ENCODE data around the gene IPO5. TPM values are rescaled to one million over a fixed set of nuclear protein-coding genes. Genes with fewer than 3 reads are reported as not detected.

IPO5 gene
- total RNA-seq, 4 donors from 2014 or later = 34.0 to 134 (median 78.6) TPM

DNA sequence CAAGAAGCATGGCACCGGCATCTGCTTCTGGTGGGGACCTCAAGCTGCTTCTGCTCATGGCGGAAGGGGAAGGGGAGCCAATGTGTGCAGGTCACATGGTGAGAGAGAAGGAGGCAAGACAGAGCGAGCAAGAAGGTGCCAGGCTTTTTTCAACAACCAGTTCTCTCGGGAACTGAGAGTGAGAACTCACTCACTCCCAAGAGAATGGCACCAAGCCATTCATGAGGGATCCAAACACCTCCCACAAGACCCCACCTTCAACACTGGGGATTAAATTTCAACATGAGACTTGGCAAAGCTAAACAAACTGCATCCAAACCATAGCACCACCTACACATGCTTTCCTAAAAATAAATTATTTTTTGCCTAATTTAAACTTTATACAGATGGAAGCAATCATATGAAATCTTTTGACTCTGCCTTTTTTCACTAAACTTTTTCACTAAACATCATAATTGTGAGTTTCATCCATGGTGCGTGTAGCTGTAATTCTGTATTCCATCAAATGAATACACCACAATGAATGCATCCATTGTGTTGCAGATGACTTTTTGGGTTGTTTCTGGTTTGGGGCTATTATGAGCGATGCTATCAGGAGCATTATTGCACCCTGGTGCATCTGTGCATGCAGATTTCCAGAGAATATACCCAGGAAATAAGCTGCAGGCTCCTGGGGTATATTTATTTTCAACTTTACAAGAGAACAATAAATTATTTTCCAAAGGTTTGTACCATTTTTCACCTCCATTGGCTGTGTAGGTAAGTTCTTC lies 14.6 kb upstream of the IPO5 start:
- no peaks in the 10 kb centered on the region for H3K27me3 ChIP-seq
- H3K4me1 ChIP-seq = no peaks in the 10 kb centered on the region
- H3K4me3 ChIP-seq = no peak overlapping the region
- H3K27ac ChIP-seq = no peak overlapping the region
- no peaks in the 10 kb centered on the region for H3K9me3 ChIP-seq
- no peak for DNase-seq
- H3K36me3 ChIP-seq = no peaks in the 10 kb centered on the region
- TF ChIP-seq, protein P1, sequence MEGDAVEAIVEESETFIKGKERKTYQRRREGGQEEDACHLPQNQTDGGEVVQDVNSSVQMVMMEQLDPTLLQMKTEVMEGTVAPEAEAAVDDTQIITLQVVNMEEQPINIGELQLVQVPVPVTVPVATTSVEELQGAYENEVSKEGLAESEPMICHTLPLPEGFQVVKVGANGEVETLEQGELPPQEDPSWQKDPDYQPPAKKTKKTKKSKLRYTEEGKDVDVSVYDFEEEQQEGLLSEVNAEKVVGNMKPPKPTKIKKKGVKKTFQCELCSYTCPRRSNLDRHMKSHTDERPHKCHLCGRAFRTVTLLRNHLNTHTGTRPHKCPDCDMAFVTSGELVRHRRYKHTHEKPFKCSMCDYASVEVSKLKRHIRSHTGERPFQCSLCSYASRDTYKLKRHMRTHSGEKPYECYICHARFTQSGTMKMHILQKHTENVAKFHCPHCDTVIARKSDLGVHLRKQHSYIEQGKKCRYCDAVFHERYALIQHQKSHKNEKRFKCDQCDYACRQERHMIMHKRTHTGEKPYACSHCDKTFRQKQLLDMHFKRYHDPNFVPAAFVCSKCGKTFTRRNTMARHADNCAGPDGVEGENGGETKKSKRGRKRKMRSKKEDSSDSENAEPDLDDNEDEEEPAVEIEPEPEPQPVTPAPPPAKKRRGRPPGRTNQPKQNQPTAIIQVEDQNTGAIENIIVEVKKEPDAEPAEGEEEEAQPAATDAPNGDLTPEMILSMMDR (IDR thresholded peaks at IDR 0.05) = no peak
- no peak for TF ChIP-seq POLR2A (IDR thresholded peaks at IDR 0.05)
- WGBS, 2 donors = 61 to 70% methylated on average over 6 of the region's 6 CpGs
- intact Hi-C loops (cut with DNase I) = no loop called here

DNA sequence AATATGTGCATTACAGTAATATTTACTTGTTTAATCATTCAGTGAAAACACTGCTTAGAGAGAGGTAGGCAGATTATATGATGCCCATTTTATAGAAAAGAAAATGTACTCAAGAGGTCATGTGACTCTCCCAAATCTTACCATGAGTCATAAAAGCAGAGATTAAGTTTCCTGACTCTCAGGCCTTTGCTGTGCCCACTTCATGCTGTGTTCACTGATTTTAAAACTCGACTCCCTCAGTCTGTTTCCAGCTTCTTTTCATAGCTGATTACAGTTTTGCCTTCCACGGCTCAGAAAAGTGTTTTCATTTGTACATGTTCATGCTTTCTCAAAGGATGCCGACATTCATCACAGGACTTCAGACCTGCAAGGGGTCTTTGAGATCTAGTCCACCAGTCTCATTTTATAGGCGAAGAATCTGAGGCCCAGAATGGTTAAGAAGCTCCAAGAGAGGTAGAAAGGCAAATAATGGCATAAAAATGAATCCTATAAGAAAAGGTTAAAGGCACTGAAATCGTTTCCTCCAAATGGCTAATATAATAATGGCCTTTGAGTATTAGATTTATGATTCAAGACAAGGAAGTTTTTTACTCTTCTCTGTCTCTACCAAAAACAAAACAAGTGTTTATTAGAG lies 9.0 kb upstream of the IPO5 start:
- Histone ChIP-seq H3K27me3 (no peaks in the 10 kb centered on the region), H3K36me3 (no peaks in the 10 kb centered on the region), H3K27ac (no peak overlapping the region), H3K9me3 (no peaks in the 10 kb centered on the region), H3K4me1 (no peaks in the 10 kb centered on the region), H3K4me3 (no peak overlapping the region)
- DNase-seq = no peak
- TF ChIP-seq, protein P1 (IDR thresholded peaks at IDR 0.05) = no peak
- TF ChIP-seq POLR2A (IDR thresholded peaks at IDR 0.05) = no peak
- intact Hi-C loops (cut with DNase I) = no loop called here
- WGBS, 2 donors = 68 to 72% methylated on average over 5 of the region's 5 CpGs

DNA sequence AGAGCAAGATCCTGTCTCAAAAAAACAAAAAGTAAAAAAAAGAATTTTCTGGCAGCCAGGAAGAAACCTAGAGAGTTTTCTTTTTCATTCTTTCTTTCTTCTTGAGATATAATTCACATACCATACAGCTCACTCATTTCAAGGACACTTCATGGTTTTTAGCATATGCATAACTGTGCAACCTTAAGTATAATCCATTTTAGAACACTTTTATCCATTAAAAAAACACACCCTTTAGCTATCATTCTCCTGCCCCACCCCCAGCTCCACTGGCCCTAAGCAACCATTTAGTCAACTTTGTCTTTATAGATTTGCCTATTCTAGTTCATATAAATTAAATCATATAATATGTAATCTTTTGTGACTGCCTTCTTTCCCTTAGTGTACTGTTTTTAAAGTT lies 8.1 kb upstream of the IPO5 start:
- H3K27ac ChIP-seq = no peak overlapping the region
- intact Hi-C loops (cut with DNase I) = no loop called here

DNA sequence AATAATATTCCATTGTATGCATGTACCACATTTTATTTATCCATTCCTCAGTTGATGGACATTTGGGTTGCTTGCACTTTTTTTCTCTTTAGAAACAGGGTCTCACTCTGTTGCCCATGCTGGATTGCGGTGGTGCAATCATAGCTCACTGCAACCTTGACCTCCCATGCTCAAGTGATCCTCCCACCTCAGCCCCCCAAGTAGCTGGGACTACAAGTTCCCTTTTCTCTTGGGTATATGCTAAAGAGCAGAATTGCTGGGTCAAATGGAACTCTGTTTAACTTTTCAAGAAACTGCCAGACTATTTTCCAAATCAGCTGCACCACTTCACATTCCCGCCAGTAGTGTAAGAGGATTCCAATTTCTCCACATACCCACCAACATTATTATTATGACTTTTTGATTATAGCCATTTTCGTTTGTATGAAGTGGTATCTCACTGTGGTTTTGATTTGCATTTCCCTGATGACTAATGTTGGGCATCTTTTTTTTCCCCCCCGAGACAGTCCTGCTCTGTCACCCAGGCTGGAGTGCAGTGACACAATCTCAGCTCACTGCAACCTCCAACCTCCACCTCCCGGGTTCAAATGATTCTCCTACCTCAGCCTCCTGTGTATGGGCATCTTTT lies 7.6 kb upstream of the IPO5 start:
- H3K4me3 ChIP-seq = no peak overlapping the region
- no peaks in the 10 kb centered on the region for H3K9me3 ChIP-seq
- H3K27me3 ChIP-seq = no peaks in the 10 kb centered on the region
- no peak for TF ChIP-seq POLR2A (IDR thresholded peaks at IDR 0.05)
- TF ChIP-seq, protein P1 (IDR thresholded peaks at IDR 0.05) = no peak
- intact Hi-C loops (cut with DNase I) = no loop called here
- no peak for DNase-seq
- 78% methylated on average over 5 of the region's 5 CpGs for WGBS, 2 donors
- no peaks in the 10 kb centered on the region for H3K4me1 ChIP-seq
- no peaks in the 10 kb centered on the region for H3K36me3 ChIP-seq
- H3K27ac ChIP-seq = no peak overlapping the region

More for the DNA sequence above, 8.1 kb upstream of the IPO5 start:
- no peaks in the 10 kb centered on the region for H3K9me3 ChIP-seq
- no peaks in the 10 kb centered on the region for H3K36me3 ChIP-seq
- H3K27me3 ChIP-seq = no peaks in the 10 kb centered on the region
- no peak for DNase-seq
- TF ChIP-seq, protein P1 (IDR thresholded peaks at IDR 0.05) = no peak
- TF ChIP-seq POLR2A (IDR thresholded peaks at IDR 0.05) = no peak
- H3K4me3 ChIP-seq = no peak overlapping the region
- H3K4me1 ChIP-seq = no peaks in the 10 kb centered on the region

DNA sequence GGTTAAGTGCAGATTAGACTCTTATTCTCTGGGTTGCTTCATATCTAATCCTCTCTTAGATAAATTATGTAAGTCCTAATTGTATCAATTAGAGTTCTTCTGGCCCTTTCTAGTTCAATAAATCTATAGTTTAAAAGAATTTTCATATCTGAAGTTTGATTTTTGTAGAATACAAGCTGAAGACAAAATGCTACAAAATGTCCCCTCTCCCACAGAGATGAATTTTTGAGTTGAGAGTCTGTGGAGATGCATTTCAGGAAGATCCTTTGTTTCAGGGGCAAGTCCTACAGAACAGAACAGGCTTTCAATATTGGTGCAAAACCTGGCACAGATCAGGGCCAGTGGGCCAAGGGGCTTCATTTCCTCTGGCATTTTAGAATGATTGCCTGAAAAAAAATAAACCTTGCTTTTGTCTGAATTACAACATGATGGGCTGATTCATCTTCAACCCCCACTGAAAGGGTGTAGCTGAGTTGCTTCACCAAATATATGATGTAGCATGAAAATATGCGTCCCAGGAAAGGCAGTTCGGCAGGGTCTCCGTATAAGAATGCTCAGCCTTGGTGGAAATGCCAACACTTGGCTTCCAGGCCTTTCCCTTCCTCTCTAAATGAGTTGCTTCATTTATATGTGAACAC lies 6.4 kb upstream of the IPO5 start:
- 28 to 33% methylated on average over 3 of the region's 3 CpGs for WGBS, 2 donors
- TF ChIP-seq, protein P1 (IDR thresholded peaks at IDR 0.05) = no peak
- TF ChIP-seq POLR2A (IDR thresholded peaks at IDR 0.05) = no peak
- intact Hi-C loops (cut with DNase I) = no loop called here
- Histone ChIP-seq H3K9me3 (no peaks in the 10 kb centered on the region), H3K27me3 (no peaks in the 10 kb centered on the region), H3K36me3 (no peaks in the 10 kb centered on the region), H3K27ac (no peak overlapping the region), H3K4me1 (no peaks in the 10 kb centered on the region), H3K4me3 (no peak overlapping the region)
- DNase-seq = no peak
